Liver (tissue), 9 donors: ENCODE results near the gene APELA. TPM values are rescaled to one million over a fixed set of nuclear protein-coding genes. Genes with fewer than 3 reads are reported as not detected.

Source experiments
- DNase-seq: peaks from one replicate; pipeline ENCODE4 v3.0.0-alpha.2; 2017; ENCODE audit warnings: low spot score
- H3K27ac ChIP-seq, 2 donors: one replicate each; pipeline ENCODE4 v1.7.0; 2013; ENCODE audit warnings: inconsistent platforms in 2 of 2, low read length in 2 of 2, control low read depth in 1 of 2, low read depth in 1 of 2, mild to moderate bottlenecking in 1 of 2
- H3K27me3 ChIP-seq, 4 donors: one replicate each; pipeline versions ENCODE4 v1.6.1 to v1.7.0; 2013; ENCODE audit warnings: low read length in 3 of 4, inconsistent platforms in 1 of 4, mild to moderate bottlenecking in 1 of 4, moderate library complexity in 1 of 4; ENCODE audit not compliant: control insufficient read depth in 4 of 4, insufficient read depth in 4 of 4
- H3K36me3 ChIP-seq, 4 donors: one replicate each; pipeline versions ENCODE4 v1.6.1 to v1.7.0; 2013; ENCODE audit warnings: low read length in 3 of 4, mild to moderate bottlenecking in 3 of 4, low read depth in 1 of 4, moderate library complexity in 1 of 4; ENCODE audit not compliant: control insufficient read depth in 4 of 4, insufficient read depth in 3 of 4
- H3K4me1 ChIP-seq, 4 donors: one replicate each; pipeline versions ENCODE4 v1.6.1 to v1.7.0; 2013; ENCODE audit warnings: low read length in 3 of 4, mild to moderate bottlenecking in 3 of 4, moderate library complexity in 1 of 4; ENCODE audit not compliant: control insufficient read depth in 4 of 4, insufficient read depth in 4 of 4
- H3K4me3 ChIP-seq, 3 donors: one replicate each; pipeline versions ENCODE4 v1.6.1 to v1.7.0; 2013; ENCODE audit warnings: low read length in 3 of 3, control low read depth in 1 of 3, low read depth in 1 of 3, mild to moderate bottlenecking in 1 of 3
- H3K9ac ChIP-seq, 2 donors: one replicate each; pipeline ENCODE4 v1.7.0; 2013; ENCODE audit warnings: low read length in 2 of 2, mild to moderate bottlenecking in 2 of 2, moderate library complexity in 2 of 2, control low read depth in 1 of 2, low read depth in 1 of 2
- H3K9me3 ChIP-seq, 4 donors: one replicate each; pipeline versions ENCODE4 v1.6.1 to v1.7.0; 2013; ENCODE audit warnings: low read length in 3 of 4; ENCODE audit not compliant: control insufficient read depth in 4 of 4
- EGR1 ChIP-seq, 2 donors: IDR thresholded peaks; 2 replicates each; pipeline ENCODE4 v1.6.1; 2016 to 2018; ENCODE audit warnings: antibody characterized with exemption in 2 of 2, low read depth in 2 of 2
- FOXA1 ChIP-seq: IDR thresholded peaks from 2 replicates; pipeline ENCODE4 v1.6.1; 2016; ENCODE audit warnings: antibody characterized with exemption
- FOXA2 ChIP-seq: IDR thresholded peaks from 2 replicates; pipeline ENCODE4 v1.6.1; 2016; ENCODE audit warnings: antibody characterized with exemption
- GABPA ChIP-seq, 2 donors: IDR thresholded peaks in 1 of 2; conservative IDR thresholded peaks in 1 of 2; 2 replicates each; pipeline ENCODE4 v1.6.1; 2016; ENCODE audit warnings: antibody characterized with exemption in 2 of 2, mild to moderate bottlenecking in 1 of 2, moderate library complexity in 1 of 2
- HNF4G ChIP-seq: IDR thresholded peaks from 2 replicates; pipeline ENCODE4 v1.6.1; 2016; ENCODE audit warnings: antibody characterized with exemption
- JUND ChIP-seq, 2 donors: IDR thresholded peaks; 2 replicates each; pipeline ENCODE4 v1.6.1; 2016; ENCODE audit warnings: antibody characterized with exemption in 2 of 2
- NR2F2 ChIP-seq: IDR thresholded peaks from 2 replicates; pipeline ENCODE4 v1.6.1; 2016; ENCODE audit warnings: antibody characterized with exemption
- RAD21 ChIP-seq, 2 donors: IDR thresholded peaks; 2 replicates each; pipeline ENCODE4 v1.6.1; 2016; ENCODE audit warnings: antibody characterized with exemption in 2 of 2, mild to moderate bottlenecking in 2 of 2
- RXRA ChIP-seq, 2 donors: IDR thresholded peaks; 2 replicates each; pipeline ENCODE4 v1.6.1; 2017 to 2018; ENCODE audit warnings: antibody characterized with exemption in 2 of 2, mild to moderate bottlenecking in 1 of 2
- SP1 ChIP-seq: IDR thresholded peaks from 2 replicates; pipeline ENCODE4 v1.6.1; 2018; ENCODE audit warnings: antibody characterized with exemption, mild to moderate bottlenecking
- TAF1 ChIP-seq: conservative IDR thresholded peaks from 2 replicates; pipeline ENCODE4 v1.6.1; 2016; ENCODE audit warnings: antibody characterized with exemption, mild to moderate bottlenecking
- YY1 ChIP-seq: IDR thresholded peaks from 2 replicates; pipeline ENCODE4 v1.6.1; 2016; ENCODE audit warnings: antibody characterized with exemption, mild to moderate bottlenecking
- WGBS: extraction: QIAGEN DNeasy Blood & Tissue Kit; methylation state at CpG from one replicate; pipeline ENCODE4 v1.1.7; 2013; 5-methylcytosine and 5-hydroxymethylcytosine counted together
- polyA plus RNA-seq, 2 donors: library from polyadenylated mRNA; stranded (reverse) in 1 of 2; unstranded in 1 of 2; fragments of 200-250 nt in 1 of 2; fragments of >200 nt in 1 of 2; fragmentation: Nextera tagmentation in 1 of 2; extraction: Ambion mirVana in 1 of 2; gene quantifications; one replicate each; pipeline versions ENCODE4 v1.2.1 to v1.2.3, GENCODE V29; 2013 to 2015
- total RNA-seq, 2 donors: library from RNA; depleted of rRNA; stranded (reverse); fragments of >200 nt; gene quantifications; one replicate each; pipeline ENCODE4 v1.2.3, GENCODE V29; 2014
- TF ChIP-seq, protein P1 (sequence below): IDR thresholded peaks from 2 replicates; pipeline ENCODE4 v1.6.1; 2016; ENCODE audit warnings: antibody characterized with exemption
- TF ChIP-seq, protein P2 (sequence below): IDR thresholded peaks from 2 replicates; pipeline ENCODE4 v1.6.1; 2016; ENCODE audit warnings: antibody characterized with exemption
- TF ChIP-seq, protein P3 (sequence below): IDR thresholded peaks from 2 replicates; pipeline ENCODE4 v1.6.1; 2016; ENCODE audit warnings: antibody characterized with exemption
- TF ChIP-seq, protein P4 (sequence below): fragments of 150-350 bp; IDR thresholded peaks from 2 replicates; pipeline ENCODE4 v1.5.1; 2017; ENCODE audit warnings: improper control_type of control experiment, low read depth, low read length; ENCODE audit not compliant: missing input control
- donor health status: healthy.
- donor health status: healthy.
- donor health status: healthy.
- donor health status: healthy.
- donor health status: healthy.

APELA gene
- total and polyA plus RNA-seq, 4 donors = 1.6 TPM; not detected in 3

DNA sequence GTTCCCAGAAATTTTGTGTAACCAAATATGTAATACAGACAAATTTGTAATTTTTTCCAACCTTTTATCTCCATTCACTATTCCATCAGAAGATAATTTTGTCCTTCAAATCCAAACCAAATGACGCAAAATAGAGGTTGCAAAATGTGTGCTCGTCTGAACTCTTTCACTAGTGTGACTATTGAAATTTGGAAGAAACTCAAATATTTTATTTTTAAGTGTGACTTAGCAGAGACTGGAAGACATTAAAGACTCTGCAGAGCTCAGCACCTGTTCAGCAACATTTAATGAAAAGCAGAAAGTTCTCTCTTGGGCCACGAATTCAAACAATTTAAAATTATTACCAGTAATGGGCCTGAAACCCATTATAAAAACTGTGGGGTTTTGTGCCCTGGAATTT, 30.0 kb upstream of the APELA start:
- Histone ChIP-seq H3K36me3 (no peaks in the 10 kb centered on the region), H3K9ac (no peak overlapping the region), H3K27me3 (no peaks in the 10 kb centered on the region), H3K4me1 (no peaks in the 10 kb centered on the region), H3K9me3 (no peaks in the 10 kb centered on the region), H3K27ac (no peak overlapping the region), H3K4me3 (no peak overlapping the region)
- WGBS = 53% methylated on average over 3 of the region's 3 CpGs
- TF ChIP-seq, protein P1, sequence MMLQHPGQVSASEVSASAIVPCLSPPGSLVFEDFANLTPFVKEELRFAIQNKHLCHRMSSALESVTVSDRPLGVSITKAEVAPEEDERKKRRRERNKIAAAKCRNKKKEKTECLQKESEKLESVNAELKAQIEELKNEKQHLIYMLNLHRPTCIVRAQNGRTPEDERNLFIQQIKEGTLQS = no peak
- TF ChIP-seq GABPA (IDR thresholded peaks at IDR 0.05 in 1 of 2, conservative IDR thresholded peaks at IDR 0.05 in 1 of 2) (no peak), HNF4G (no peak), YY1 (no peak)
- no peak for DNase-seq

DNA sequence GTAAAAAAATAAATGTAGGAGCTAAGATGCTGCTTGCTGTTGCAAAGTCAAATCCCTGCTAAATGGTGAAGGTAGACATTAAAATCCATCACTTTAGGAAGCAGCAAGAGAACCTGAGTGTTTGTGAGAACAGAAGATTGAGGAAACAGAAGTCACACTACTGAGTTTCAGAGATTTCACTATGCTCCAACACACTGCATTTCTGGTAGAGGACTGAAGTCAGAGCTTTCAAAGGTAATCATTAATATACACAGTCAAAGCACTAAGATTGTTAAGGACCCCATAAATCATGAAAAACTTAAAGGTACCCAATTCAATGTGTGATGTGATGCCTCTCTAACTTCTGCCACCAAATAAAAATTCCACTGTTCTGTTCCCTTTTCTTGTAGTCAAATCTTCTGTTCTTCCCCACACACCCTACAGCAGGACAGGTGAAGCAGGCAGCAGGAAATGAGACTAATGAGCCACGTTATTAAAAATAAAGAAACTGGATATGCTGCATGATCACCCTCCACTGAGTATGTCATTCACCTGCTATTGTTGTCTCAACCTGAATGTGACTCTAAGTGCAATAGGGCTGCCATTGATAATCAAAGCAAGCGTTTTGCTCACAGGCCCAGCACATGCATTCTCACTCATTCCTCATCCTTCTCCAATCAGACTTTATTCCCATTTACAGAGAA, 28.9 kb upstream of the APELA start:
- no peak for DNase-seq
- Histone ChIP-seq H3K4me1 (no peaks in the 10 kb centered on the region), H3K9me3 (no peaks in the 10 kb centered on the region), H3K27ac (no peak overlapping the region), H3K9ac (no peak overlapping the region), H3K36me3 (no peaks in the 10 kb centered on the region), H3K4me3 (no peak overlapping the region), H3K27me3 (no peaks in the 10 kb centered on the region)
- no peak for TF ChIP-seq NR2F2
- TF ChIP-seq HNF4G = no peak
- TF ChIP-seq, protein P2, sequence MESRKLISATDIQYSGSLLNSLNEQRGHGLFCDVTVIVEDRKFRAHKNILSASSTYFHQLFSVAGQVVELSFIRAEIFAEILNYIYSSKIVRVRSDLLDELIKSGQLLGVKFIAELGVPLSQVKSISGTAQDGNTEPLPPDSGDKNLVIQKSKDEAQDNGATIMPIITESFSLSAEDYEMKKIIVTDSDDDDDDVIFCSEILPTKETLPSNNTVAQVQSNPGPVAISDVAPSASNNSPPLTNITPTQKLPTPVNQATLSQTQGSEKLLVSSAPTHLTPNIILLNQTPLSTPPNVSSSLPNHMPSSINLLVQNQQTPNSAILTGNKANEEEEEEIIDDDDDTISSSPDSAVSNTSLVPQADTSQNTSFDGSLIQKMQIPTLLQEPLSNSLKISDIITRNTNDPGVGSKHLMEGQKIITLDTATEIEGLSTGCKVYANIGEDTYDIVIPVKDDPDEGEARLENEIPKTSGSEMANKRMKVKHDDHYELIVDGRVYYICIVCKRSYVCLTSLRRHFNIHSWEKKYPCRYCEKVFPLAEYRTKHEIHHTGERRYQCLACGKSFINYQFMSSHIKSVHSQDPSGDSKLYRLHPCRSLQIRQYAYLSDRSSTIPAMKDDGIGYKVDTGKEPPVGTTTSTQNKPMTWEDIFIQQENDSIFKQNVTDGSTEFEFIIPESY = no peak
- no peak for TF ChIP-seq YY1
- TF ChIP-seq, protein P1 = no peak
- no peak for TF ChIP-seq FOXA2
- WGBS = 43% methylated on average over 2 of the region's 2 CpGs

DNA sequence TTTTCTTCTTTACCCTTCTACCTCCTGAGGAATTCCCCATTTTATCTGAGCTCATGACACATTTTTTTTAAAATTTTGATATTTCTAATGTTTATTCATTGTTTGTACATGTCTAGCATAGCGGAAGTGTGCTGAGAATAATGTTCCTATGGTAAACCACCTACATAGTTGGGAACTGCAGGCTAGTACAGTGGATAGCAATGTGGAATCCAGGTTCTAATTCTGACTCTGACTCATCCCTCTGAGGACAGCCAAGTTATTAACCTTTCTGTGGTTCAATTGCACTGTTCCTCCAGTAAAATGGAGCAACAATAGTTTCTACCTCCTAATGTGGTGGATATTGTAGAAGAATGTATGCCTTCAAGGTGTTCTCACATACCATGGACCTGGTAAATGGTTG, 20.6 kb upstream of the APELA start:
- TF ChIP-seq RAD21 (IDR thresholded peaks at IDR 0.05) (no peak), NR2F2 (no peak), EGR1 (IDR thresholded peaks at IDR 0.05; ENCODE audit: low read depth in 2 of 2) (no peak), FOXA2 (no peak), RXRA (IDR thresholded peaks at IDR 0.05) (no peak), SP1 (no peak), TAF1 (no peak), HNF4G (no peak), JUND (IDR thresholded peaks at IDR 0.05) (no peak), FOXA1 (no peak)
- TF ChIP-seq, protein P3, sequence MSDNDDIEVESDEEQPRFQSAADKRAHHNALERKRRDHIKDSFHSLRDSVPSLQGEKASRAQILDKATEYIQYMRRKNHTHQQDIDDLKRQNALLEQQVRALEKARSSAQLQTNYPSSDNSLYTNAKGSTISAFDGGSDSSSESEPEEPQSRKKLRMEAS = no peak
- TF ChIP-seq, protein P1 = no peak
- TF ChIP-seq, protein P4, sequence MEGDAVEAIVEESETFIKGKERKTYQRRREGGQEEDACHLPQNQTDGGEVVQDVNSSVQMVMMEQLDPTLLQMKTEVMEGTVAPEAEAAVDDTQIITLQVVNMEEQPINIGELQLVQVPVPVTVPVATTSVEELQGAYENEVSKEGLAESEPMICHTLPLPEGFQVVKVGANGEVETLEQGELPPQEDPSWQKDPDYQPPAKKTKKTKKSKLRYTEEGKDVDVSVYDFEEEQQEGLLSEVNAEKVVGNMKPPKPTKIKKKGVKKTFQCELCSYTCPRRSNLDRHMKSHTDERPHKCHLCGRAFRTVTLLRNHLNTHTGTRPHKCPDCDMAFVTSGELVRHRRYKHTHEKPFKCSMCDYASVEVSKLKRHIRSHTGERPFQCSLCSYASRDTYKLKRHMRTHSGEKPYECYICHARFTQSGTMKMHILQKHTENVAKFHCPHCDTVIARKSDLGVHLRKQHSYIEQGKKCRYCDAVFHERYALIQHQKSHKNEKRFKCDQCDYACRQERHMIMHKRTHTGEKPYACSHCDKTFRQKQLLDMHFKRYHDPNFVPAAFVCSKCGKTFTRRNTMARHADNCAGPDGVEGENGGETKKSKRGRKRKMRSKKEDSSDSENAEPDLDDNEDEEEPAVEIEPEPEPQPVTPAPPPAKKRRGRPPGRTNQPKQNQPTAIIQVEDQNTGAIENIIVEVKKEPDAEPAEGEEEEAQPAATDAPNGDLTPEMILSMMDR = no peak
- TF ChIP-seq, protein P2 = no peak
- Histone ChIP-seq H3K27me3 (no peaks in the 10 kb centered on the region), H3K36me3 (no peaks in the 10 kb centered on the region), H3K9me3 (no peaks in the 10 kb centered on the region), H3K4me1 (no peaks in the 10 kb centered on the region), H3K27ac (no peak overlapping the region), H3K9ac (no peak overlapping the region), H3K4me3 (no peak overlapping the region)
- 89% methylated on average over 1 of the region's 1 CpG for WGBS
- no peak for DNase-seq
